A673 (cell line): Measurements from ENCODE around the gene EHMT1. TPM values are rescaled to one million over a fixed set of nuclear protein-coding genes. Genes with fewer than 3 reads are reported as not detected.

Experiments
- BruUV-seq: library from RNA; stranded (reverse); fragments of 400-500 nt; replicated peaks from 2 replicates; lab custom pipeline; 2021; lab: Mats Ljungman, UMichigan
- CTCF ChIA-PET: fragments of 300-600 bp; sonication (Branson Sonifier 250); formaldehyde crosslinking; loops from one replicate; lab custom pipeline; 2022; ENCODE audit warnings: antibody characterized with exemption; lab: Charles Lee
- POLR2A ChIA-PET: fragments of 300-600 bp; sonication (Branson Sonifier 250); formaldehyde crosslinking; loops from one replicate; lab custom pipeline; 2022; ENCODE audit warnings: antibody characterized with exemption; ENCODE audit not compliant: low non-redundant PET; lab: Charles Lee
- DNase-seq: peaks from one replicate; pipeline ENCODE4 v3.0.0-alpha.2; 2015; ENCODE audit warnings: low spot score
- H3K27ac ChIP-seq: fragments of 200-600 bp; sonication (generic); 2 replicates; pipeline ENCODE4 v1.5.1; 2016; ENCODE audit warnings: mixed run types, low read depth, mild to moderate bottlenecking, mixed read lengths, antibody characterized with exemption, low read length; ENCODE audit not compliant: poor library complexity, severe bottlenecking
- H3K27me3 ChIP-seq: fragments of 200-600 bp; sonication (generic); replicated peaks from 2 replicates; pipeline ENCODE4 v1.6.1; 2017; ENCODE audit warnings: mixed run types, low read depth, mild to moderate bottlenecking, mixed read lengths, antibody characterized with exemption, low read length; ENCODE audit not compliant: insufficient read depth, poor library complexity
- H3K36me3 ChIP-seq: fragments of 200-600 bp; sonication (generic); 2 replicates; pipeline ENCODE4 v1.6.1; 2016; ENCODE audit warnings: mixed run types, mild to moderate bottlenecking, mixed read lengths, antibody characterized with exemption, low read length; ENCODE audit not compliant: insufficient read depth, poor library complexity, severe bottlenecking
- H3K4me1 ChIP-seq: fragments of 200-600 bp; sonication (generic); 2 replicates; pipeline ENCODE4 v1.6.1; 2017; ENCODE audit warnings: mixed run types, mild to moderate bottlenecking, mixed read lengths, antibody characterized with exemption, low read length; ENCODE audit not compliant: insufficient read depth, poor library complexity, severe bottlenecking
- H3K4me3 ChIP-seq: fragments of 200-600 bp; sonication (generic); 2 replicates; pipeline ENCODE4 v1.5.1; 2016; ENCODE audit warnings: low read depth, mixed run types, mild to moderate bottlenecking, mixed read lengths, low read length; ENCODE audit not compliant: poor library complexity, severe bottlenecking
- H3K9me3 ChIP-seq: fragments of 200-600 bp; sonication (generic); 2 replicates; pipeline ENCODE4 v1.6.1; 2016; ENCODE audit warnings: mixed run types, low read depth, mild to moderate bottlenecking, mixed read lengths, antibody characterized with exemption, low read length; ENCODE audit not compliant: poor library complexity, severe bottlenecking
- EZH2 ChIP-seq: fragments of 200-600 bp; sonication (generic); IDR thresholded peaks from 2 replicates; pipeline ENCODE4 v1.6.1; 2017; ENCODE audit warnings: borderline replicate concordance, low read depth, mild to moderate bottlenecking, mixed read lengths, antibody characterized with exemption, low read length; ENCODE audit not compliant: poor library complexity, severe bottlenecking
- intact Hi-C: fragments of 100-400 bp; cut with micrococcal nuclease; formaldehyde crosslinking; loops from one replicate; pipeline ENCODE4 v1.10.0; 2022; ENCODE audit not compliant: unreplicated experiment
- total RNA-seq: library from RNA; stranded (reverse); gene quantifications from 2 replicates; pipeline ENCODE4 v1.2.3, GENCODE V29; 2021
- TF ChIP-seq, protein P1 (sequence below): fragments of 300-800, 200-600 bp; sonication (generic); conservative IDR thresholded peaks from 2 replicates; pipeline ENCODE4 v1.5.1; 2017; ENCODE audit warnings: low read depth, mild to moderate bottlenecking, antibody characterized with exemption, low read length, moderate library complexity, mixed read lengths

Gene EHMT1
- total RNA-seq, 1 experiment from 2014 or later, result 115 TPM

DNA sequence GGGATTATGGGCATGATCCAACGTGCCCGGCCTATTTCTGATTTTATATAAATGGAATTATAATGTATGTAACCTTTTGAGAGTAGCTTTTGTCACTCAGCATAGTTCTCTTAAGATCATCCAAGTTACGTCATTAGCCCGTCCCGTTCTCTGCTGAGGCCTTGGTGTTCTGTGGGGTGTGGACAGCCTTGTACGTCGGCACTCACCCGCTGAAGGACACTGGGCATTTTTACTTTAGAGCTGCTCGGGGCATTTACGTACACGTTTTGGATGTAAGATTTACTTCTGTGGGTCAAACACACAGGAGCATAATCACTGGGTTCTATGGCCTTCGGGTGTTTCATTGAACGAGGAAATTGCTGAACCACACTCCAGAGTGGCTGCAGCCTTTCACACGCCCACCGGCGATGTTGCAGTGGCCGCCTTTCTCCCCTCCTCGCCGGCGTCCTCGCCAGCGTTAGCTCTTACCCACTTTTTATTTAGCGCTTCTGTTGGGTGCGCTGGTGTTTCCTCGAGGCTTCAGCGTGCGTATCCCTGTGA lies 101.8 kb downstream of the EHMT1 start:
- Histone ChIP-seq H3K4me3 (no peak overlapping the region), H3K4me1 (no peaks in the 10 kb centered on the region), H3K27me3 (no peaks in the 10 kb centered on the region), H3K27ac (no peak overlapping the region), H3K9me3 (peaks cover 4% of the 10 kb centered on the region), H3K36me3 (peaks cover 27% of the 10 kb centered on the region)
- intact Hi-C loops, result no loop called here
- CTCF ChIA-PET, result no interaction called here
- TF ChIP-seq, protein P1, sequence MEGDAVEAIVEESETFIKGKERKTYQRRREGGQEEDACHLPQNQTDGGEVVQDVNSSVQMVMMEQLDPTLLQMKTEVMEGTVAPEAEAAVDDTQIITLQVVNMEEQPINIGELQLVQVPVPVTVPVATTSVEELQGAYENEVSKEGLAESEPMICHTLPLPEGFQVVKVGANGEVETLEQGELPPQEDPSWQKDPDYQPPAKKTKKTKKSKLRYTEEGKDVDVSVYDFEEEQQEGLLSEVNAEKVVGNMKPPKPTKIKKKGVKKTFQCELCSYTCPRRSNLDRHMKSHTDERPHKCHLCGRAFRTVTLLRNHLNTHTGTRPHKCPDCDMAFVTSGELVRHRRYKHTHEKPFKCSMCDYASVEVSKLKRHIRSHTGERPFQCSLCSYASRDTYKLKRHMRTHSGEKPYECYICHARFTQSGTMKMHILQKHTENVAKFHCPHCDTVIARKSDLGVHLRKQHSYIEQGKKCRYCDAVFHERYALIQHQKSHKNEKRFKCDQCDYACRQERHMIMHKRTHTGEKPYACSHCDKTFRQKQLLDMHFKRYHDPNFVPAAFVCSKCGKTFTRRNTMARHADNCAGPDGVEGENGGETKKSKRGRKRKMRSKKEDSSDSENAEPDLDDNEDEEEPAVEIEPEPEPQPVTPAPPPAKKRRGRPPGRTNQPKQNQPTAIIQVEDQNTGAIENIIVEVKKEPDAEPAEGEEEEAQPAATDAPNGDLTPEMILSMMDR, result no peak
- no peak for TF ChIP-seq EZH2
- no peak for DNase-seq
- no TSS peak for BruUV-seq
- POLR2A ChIA-PET, result no interaction called here

DNA sequence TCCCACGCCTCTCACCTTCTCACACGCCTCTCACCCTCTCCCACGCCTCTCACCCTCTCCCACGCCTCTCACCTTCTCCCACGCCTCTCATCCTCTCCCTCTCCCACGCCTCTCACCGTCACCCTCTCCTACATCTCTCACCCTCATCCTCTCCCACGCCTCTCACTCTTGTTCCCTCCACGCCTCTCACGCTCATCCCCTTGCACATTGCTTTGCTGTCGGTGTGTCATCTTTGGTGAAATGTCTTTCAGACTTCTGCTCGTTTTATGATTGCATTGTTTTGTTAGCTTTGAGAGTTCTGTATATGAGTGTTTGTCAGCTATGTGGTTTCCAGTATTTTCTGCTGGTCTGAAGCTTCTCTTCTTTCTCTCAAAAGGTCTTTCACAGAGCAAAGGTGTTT lies 102.7 kb downstream of the EHMT1 start:
- Histone ChIP-seq H3K27ac (no peak overlapping the region), H3K27me3 (no peaks in the 10 kb centered on the region), H3K4me3 (no peak overlapping the region), H3K9me3 (peaks cover 4% of the 10 kb centered on the region), H3K4me1 (no peaks in the 10 kb centered on the region), H3K36me3 (peaks cover 31% of the 10 kb centered on the region)
- BruUV-seq, result no TSS peak
- intact Hi-C loops, result no loop called here
- ChIA-PET POLR2A (no interaction called here), CTCF (no interaction called here)
- no peak for TF ChIP-seq EZH2
- TF ChIP-seq, protein P1, result no peak
- no peak for DNase-seq

DNA sequence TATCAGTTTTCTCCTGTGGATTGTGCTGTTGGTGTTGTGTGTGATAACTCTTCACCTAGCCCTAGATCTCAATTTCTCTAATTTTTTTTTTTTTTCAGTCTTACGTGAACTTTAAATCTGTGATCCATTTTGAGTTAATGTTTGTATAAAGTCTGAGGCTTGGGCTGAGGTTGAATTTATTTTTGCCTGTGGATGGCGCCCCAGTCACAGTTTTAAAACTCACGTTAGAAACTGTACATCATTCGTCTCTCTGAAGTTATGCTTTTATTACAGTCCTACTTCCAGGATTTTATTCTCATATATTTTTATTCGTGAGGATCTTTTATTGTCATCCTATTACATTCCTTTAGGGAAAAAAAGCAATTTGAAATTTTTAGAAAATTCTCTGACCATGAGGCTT lies 103.1 kb downstream of the EHMT1 start:
- ChIA-PET POLR2A (no interaction called here), CTCF (no interaction called here)
- H3K36me3 ChIP-seq, result peaks cover 31% of the 10 kb centered on the region
- intact Hi-C loops, result no loop called here
- no peak for DNase-seq
- no peak overlapping the region for H3K4me3 ChIP-seq
- no TSS peak for BruUV-seq
- peaks cover 4% of the 10 kb centered on the region for H3K9me3 ChIP-seq
- H3K4me1 ChIP-seq, result no peaks in the 10 kb centered on the region
- no peak for TF ChIP-seq EZH2
- TF ChIP-seq, protein P1, result peak; percentile 33; the same call in 1 of the 2 replicates
- H3K27ac ChIP-seq, result no peak overlapping the region
- H3K27me3 ChIP-seq, result no peaks in the 10 kb centered on the region
